Esophagus squamous epithelium (tissue), 4 donors: ENCODE data around the gene SCN3B.

Source experiments
- CTCF ChIP-seq, 6 experiments: fragments of 450-650 bp in 4 of 6; fragments of 200-600 bp in 2 of 6; sonication (generic) in 2 of 6; IDR thresholded peaks; one replicate each; pipeline ENCODE4 v1.5.1; 2016 to 2019; ENCODE audit warnings: antibody characterized with exemption in 6 of 6, mild to moderate bottlenecking in 4 of 6, moderate library complexity in 4 of 6
- POLR2A ChIP-seq, 4 donors: fragments of 450-650 bp; IDR thresholded peaks; one replicate each; pipeline ENCODE4 v1.6.1; 2017; ENCODE audit warnings: antibody characterized with exemption in 4 of 4, mild to moderate bottlenecking in 4 of 4, moderate library complexity in 3 of 4

- TF ChIP-seq POLR2A (IDR thresholded peaks at IDR 0.05) = no peak
- no peak for TF ChIP-seq CTCF (IDR thresholded peaks at IDR 0.05)
Measured at GRCh38 chr11:123695231-123695630, 40.8 kb upstream of the SCN3B start.
